ENCODE results near the gene TTC27.

DNA sequence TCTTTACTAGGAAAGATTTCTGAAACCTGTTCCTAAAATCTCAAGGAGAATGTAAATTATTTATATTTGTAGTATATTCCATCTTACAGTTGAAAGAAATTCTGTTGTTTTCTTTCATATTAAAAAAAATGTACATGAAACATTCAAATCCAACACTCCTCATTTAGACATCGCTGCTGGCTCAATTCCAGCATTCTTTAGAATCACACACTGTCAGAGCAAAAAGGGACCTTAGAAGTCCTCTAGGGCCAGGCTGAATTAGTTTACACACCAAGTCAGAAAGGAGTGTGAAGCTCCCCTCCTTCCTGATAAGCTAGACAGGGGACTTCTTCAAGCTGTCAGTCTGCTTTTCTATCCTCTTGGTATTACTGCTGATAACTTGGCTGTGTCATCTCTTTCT, 160.3 kb downstream of the TTC27 start:
- TF ChIP-seq, protein P1, sequence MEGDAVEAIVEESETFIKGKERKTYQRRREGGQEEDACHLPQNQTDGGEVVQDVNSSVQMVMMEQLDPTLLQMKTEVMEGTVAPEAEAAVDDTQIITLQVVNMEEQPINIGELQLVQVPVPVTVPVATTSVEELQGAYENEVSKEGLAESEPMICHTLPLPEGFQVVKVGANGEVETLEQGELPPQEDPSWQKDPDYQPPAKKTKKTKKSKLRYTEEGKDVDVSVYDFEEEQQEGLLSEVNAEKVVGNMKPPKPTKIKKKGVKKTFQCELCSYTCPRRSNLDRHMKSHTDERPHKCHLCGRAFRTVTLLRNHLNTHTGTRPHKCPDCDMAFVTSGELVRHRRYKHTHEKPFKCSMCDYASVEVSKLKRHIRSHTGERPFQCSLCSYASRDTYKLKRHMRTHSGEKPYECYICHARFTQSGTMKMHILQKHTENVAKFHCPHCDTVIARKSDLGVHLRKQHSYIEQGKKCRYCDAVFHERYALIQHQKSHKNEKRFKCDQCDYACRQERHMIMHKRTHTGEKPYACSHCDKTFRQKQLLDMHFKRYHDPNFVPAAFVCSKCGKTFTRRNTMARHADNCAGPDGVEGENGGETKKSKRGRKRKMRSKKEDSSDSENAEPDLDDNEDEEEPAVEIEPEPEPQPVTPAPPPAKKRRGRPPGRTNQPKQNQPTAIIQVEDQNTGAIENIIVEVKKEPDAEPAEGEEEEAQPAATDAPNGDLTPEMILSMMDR (IDR thresholded peaks at IDR 0.05), result no peak
- TF ChIP-seq ZFX (IDR thresholded peaks at IDR 0.05; ENCODE audit: borderline replicate concordance), result no peak

All from 22Rv1 (cell line).